ENCODE results near the gene ZNRF1. TPM values are rescaled to one million over a fixed set of nuclear protein-coding genes. Genes with fewer than 3 reads are reported as not detected.
A peak's percentile ranks its signal among the peaks of the same experiment; 100 is the strongest.
"Not testable (repeated sequence)": the region's sequence is repeated elsewhere in the genome, so short reads cannot be mapped to it uniquely, and the experiment has no call there.

Gene ZNRF1
- total RNA-seq, 1 experiment from 2014 or later, result 16.8 TPM

DNA sequence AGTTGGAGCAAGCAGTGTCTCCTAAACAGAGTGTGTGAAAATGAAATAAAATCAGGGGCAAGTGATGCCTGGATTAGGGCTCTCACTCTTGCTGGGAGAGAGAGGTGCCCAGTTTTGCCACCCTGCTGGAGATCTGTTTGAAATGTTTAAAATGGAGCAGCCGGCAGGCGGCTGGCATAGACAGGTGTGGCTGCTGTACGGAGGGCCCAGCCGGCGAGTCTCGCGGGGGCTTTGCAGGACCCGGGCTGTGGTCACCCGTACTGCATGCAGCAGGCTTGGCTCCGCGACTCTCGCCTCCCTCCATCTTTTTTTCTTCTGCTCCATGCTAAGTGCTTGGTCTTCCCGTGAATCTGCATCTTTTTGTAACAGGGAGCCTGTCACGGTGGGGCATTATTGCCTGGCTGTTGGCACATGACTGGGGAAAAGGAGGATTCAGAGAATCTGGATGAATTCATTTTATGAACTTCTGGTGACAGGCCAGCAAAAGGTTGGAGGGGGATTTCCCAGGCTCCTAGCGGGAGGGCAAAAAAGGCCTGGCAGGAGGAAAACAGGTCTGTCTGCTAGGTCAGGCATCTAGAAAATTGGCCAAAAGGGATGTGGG, 1.8 kb downstream of the ZNRF1 start:
- peak; percentile 6 for DNase-seq (ENCODE audit: low read depth)

DNA sequence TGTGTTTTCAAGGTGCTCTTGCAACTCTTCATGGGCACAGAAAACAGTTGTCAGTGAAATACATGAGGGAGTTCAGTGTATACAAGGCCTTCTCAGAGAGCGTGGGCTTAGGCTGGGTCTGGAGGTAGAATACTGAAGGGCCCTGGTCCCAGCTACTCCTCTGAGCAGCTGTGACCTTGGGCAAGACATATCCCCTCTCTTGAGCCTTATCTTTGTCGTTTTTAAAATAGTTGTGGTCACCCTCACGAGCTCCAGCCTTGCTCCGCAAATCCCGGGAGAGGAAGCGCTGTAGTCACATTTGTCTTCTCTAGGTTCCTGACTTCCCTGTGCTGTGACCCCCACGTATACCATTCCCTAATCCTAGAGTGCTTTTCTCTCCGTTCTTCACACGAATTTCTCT, 3.6 kb downstream of the ZNRF1 start:
- DNase-seq (ENCODE audit: low read depth), result no peak

DNA sequence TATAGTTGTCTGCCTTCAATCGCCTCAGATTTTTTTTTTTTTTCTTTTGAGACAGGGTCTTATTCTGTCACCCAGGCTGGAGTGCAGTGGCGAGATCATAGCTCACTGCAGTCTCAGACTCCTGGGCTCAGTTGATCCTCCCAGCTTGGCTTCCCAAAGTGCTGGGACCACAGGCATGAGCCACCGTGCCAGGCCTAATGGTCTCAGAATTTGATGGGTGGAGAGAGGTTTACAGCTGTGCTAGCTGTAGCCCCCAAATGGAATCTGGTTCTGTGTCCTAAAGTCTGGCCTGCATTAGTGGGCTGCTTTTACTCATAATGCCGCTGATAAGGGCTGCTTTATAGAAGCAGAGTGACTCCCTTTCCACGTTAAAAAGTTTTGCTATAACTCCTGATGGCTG, 5.1 kb downstream of the ZNRF1 start:
- no peak for DNase-seq (ENCODE audit: low read depth)

DNA sequence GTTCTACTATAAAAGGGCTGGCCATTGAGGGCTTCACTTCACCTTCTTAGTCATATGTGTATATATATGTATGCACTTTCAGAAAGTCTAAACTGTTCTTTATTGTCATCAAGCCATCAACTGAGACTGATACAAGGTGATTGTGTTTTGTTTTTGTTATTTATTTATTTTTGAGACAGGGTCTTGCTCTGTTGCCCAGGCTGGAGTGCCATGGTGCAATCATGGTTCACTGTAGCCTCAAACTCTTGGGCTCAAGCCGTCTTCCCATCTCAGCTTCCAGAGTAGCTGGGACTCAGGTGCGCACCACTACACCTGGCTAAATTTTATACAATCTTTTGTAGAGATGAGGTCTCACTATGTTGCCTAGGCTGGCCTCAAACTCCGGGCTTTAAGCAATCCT, 5.6 kb downstream of the ZNRF1 start:
- DNase-seq (ENCODE audit: low read depth), result no peak

DNA sequence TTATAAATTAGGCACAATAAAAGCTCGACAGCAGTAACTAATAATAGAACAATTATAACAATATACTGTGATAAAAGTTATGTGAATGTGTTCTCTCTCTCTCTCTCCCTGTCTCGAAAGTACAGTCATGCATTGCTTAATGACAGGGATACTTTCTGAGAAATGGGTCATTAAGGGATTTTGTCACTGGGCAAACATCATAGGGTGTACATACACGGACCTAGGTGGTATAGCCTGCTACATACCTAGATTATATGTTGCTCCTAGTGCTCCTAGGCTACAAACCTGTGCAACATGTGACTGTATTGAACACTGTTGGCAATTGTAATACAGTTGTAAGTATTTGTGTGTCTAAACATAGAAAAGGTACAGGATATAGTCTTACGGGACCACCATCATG, 6.9 kb downstream of the ZNRF1 start:
- no peak for DNase-seq (ENCODE audit: low read depth)

DNA sequence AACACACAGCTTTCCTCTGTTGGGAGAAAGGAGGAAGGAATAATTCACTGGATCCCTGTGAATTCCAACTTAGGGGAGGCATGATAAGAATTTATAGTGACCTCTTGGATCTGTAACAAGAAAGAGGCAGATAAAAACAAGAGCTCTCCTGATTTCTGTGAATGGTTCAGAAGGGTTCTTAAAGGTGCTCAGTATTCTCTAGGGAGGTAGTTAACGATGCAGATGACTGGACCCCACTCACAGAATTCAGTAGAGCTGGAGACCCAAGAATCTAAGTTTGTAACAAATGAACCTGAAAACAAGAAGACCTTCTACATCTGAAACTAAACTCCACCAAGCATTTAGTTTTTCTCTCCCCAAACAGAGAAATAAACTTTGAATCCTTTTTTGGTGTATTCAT, 8.6 kb downstream of the ZNRF1 start:
- no peak for DNase-seq (ENCODE audit: low read depth)

DNA sequence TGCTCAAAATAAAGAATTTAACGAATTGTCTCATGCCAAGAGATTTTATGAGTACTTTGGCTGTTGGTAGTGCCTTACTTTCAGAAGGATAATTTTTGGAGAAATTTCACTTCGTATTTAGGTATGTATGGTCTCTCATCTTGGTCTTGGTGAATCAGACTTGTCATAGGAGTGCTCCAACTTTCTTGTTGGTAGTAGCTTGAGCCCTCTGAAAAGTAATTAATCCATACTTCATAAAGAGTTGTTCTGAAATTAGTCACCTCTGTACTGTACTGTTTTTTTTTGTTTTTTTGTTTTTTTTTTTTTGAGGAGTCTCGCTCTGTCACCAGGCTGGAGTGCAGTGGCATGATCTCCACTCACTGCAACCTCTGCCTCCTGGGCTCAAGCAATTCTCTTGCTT, 11.6 kb downstream of the ZNRF1 start:
- DNase-seq (ENCODE audit: low read depth), result no peak

DNA sequence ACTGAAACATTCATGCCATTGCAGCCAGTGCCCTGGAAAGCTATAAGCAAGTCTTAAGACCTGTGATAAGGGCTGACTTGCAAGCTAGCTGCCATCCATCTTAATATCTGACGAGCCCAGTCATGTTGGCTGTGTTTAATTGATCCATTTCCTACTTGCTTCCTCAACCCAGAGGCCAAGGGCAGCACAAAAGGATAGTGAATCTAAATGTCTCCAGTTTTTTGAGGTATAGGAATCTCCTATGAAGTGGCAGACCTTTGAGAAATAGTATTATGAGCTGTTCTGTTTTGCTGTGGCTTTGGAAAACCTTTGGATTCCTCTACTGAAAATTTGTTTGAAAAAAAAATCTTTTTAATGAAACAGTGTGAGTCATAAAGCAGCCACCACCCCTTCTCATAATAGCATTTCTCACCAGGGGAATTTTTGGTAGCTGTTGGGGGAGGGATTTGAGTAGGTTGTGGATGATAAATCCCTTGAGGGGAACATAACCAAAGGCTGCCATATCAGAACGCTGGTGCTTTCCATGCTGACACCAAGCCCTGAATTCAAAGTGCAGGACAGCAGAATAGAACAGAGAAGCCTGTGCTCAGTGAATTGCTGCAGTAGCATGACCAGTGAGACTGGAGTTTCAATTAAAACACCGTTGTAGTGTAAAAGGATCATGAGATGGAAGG, 12.9 kb downstream of the ZNRF1 start:
- peak; percentile 91 for DNase-seq (ENCODE audit: low read depth)

DNA sequence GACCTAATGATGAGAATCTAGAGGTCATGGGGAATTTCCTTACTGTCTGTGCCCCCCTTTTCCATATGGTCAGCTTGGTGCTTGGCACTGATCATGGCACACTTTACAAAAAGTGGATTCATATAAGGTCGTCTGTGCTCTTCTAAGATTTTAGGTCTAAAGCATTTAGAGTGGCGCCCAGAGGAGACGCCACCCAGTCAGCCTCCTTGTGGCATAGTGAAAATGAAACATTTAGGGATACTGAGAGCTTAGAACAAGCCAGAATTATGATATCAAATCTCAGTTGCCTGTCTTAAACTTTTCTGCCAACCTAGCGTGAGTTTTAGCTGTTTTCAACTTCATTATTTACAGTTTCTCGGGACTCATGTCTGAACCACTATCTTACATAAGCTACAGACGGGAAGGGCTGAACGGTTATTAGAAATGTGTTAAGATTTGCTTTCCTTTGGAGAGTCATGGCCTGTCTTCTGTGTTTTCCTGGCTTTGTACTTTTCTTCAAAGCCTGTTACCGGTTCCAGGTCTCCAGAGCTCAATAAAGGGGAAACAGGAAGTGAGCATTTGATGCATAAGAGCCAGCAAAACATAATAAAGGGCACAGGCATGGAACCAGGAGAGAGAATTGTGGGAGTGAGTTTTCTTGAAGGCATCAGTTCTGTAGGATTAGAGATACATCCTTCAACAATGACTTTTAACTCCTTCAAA, 13.7 kb downstream of the ZNRF1 start:
- DNase-seq (ENCODE audit: low read depth), result no peak

DNA sequence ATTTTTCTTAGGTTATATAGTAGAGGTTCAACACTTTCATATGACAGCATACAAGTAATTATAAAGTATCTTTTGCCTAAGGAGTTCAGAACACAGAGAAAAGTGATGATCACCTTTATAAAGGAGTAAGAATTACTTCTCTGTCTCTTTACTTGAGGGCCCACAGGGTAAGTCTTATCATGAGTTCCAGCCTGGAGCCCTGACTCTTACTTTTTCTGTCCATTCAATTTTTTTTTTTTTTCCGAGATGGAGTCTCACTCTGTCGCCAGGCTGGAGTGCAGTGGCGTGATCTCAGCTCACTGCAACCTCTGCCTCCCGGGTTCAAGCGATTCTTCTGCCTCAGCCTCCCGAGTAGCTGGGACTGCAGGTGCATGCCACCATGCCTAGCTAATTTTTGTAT, 14.3 kb downstream of the ZNRF1 start:
- not testable (repeated sequence) for DNase-seq (ENCODE audit: low read depth)

DNA sequence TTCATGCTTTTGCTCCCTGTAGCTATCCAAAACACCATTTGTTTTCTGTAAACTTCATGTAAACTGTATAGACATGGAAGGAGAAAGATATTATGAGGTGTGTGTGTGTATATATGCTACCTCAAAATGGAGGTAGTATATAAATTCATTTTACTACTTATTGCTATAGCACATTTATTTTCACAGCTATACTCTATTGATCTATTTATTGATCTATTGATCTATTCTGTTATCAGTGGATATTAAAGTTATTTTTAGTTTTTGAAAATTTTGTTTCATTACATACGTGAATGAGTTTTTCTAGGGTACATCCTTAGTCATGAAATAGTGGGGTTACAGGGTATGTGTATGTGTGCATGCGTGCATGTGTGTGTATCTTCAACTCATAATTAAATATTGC, 15.5 kb downstream of the ZNRF1 start:
- no peak for DNase-seq (ENCODE audit: low read depth)

DNA sequence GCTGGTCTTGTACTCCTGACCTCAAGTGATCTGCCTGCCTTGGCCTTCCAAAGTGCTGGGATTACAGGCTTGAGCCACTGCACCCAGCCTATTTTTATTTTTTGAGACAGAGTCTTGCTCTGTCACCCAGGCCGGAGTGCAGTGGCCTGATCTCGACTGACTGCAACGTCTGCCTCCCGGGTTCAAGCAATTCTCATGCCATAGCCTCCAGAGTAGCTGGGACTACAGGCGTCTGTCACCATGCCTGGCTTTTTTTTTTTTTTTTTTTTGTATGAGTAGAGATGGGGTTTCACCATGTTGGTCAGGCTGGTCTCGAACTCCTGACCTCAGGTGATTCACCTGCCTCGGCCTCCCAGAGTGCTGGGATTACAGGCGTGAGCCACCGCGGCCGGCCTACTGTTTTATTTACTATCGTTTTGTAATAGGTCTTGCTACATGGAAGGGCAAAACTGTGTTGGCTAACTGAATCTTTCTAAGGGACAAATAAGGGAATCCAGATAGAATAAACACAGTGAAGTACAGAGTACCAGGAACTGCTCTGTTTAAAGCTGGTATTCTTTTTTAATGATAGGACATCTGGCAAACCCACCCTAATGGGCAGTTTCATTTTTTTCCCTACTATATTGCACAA, 17.7 kb downstream of the ZNRF1 start:
- not testable (repeated sequence) for DNase-seq (ENCODE audit: low read depth)

DNA sequence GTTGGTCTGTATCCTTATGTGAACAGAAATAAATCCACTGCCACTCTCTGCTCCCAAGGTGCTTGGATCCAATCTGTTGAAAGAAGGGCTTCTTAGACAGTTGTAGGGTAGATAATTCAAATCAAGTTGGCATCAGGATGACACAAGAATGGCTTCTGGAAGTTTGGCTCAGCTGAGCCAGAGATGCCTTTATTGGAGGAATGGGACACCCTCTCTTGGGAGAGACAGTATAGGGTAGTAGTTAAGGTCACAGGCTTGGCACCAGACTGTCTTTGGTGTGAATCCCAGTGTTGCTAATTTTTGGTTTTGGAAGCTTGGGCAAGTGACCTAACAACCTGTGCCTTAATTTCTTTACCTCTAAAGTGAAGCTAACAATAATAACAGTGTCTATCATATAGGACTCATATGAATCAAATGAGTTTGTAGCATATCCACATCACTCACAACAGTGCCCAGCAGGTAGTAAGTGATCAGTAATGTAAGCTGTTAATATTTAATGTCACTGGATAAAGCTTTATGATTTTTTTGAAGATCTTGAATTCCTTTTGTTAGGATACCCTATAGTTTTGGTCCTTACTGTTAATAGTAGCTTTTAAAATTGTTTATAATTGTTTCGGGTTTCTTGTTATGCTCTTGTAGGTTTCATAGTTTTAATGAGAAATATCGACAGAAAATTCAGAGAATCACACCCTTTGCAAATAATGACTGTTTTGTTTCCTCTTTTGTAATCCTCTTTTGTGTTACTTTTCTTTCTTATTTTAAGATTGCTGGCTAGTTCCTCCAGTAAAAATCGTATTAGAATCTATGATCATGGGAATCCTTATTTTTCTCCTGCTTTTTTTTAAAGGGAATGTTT, 19.1 kb downstream of the ZNRF1 start:
- no peak for DNase-seq (ENCODE audit: low read depth)

DNA sequence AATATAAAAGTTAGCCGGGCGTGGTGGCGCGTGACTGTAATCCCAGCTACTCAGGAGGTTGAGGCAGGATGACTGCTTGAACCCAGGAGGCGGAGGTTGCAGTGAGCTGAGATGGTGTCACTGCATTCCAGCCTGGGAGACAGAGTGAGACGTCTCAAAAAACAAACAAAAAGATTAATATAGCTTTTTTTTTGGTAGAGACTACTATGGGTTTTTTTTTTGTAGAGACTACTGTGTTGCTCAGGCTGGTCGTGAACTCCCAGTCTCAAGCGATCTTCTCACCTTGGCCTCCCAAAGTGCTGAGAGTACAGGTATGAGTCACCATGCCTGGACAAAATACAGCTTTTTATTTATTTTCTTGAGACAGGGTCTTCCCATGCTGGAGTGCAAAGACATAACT, 20.2 kb downstream of the ZNRF1 start:
- DNase-seq (ENCODE audit: low read depth), result no peak

DNA sequence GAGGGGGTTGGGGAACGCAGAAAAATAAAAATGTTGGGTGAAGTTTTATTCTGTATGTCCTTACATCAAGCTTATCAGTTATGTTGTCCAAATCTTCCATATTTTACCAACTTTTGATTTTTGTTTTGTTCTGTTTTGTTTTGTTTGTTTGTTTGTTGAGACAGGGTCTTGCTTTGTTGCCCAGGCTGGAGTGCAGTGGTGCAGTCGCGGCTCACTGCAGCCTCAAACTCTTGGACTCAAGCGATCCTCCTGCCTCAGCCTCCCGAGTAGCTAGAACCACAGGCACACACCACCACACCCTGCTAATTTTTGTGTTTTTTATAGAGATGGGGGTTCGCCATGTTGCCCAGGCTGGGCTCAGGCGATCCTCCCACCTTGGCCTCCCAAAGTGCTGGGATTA, 20.8 kb downstream of the ZNRF1 start:
- DNase-seq (ENCODE audit: low read depth), result no peak

DNA sequence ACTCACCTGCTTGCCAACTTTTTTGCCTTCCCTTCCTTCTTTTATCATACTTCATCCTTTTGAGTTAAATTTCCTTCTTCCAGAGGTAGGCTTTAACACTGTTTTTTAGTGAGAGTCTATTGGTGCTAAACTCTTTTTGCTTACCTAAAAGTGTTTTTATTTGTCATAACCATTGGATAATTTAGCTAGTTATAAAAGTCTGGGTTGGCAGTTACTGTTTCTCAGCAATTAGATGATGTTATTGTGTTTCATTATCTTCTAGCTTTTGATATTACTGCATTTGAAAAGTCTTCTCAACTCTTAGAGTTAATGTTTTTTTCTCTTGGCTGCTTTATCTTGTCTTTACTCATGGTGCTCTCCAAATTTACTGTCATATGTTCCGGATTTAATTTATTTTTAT, 22.6 kb downstream of the ZNRF1 start:
- no peak for DNase-seq (ENCODE audit: low read depth)

DNA sequence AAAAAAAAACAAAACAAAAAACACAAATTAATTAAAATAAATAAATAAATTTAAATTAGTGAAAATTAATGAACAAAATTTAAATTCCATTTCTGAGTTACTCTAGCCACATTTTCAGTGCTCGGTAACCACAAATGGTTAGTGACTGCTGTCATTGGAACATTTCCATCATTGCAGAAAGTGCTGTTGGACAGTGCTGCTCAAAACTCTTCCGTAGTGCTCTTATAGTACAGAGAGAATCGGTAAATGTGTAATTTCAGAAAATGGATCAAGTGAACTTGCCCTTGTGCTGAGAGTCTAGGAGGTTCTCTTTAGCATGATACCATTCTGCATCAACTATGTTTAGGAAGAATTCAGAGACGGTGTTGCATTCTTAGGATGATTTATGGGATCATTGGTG, 23.7 kb downstream of the ZNRF1 start:
- no peak for DNase-seq (ENCODE audit: low read depth)

DNA sequence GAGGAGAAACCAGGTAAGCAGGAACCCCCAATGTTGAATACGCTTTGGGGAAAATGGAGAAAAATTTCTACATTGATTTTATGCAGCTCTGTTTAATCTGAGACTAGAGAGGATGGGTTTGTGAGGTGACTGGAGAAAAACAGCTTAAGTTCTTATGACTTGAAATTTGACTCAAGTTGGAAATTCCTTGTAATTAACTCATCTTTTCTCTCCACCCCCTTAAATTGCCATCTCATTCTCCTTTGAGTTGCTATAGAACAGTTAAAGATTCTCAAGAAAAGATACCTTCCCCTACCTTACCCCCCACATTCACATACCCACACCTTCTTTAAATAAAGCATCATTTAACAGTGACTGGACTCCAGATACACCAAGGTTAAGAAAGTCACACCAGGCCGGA, 24.2 kb downstream of the ZNRF1 start:
- DNase-seq (ENCODE audit: low read depth), result no peak

DNA sequence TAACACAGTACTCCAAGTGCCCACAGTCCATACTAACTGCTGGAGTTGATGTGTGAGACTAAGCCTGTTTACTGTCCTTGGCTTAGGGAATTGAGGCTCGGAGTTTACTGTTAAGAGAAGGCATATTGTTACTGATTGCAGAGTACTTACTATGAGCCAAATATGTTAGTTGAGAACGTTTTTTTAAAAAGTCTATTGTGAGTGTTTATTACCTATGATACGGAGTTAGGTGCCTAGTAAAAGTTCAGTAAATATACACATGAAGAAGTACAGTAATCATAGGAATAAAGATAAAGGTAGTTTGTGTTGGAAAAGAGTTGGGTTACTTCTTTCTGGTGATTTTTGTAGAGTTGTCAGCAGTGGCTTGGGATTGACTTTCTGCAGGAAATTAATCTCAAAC, 25.4 kb downstream of the ZNRF1 start:
- DNase-seq (ENCODE audit: low read depth), result no peak

DNA sequence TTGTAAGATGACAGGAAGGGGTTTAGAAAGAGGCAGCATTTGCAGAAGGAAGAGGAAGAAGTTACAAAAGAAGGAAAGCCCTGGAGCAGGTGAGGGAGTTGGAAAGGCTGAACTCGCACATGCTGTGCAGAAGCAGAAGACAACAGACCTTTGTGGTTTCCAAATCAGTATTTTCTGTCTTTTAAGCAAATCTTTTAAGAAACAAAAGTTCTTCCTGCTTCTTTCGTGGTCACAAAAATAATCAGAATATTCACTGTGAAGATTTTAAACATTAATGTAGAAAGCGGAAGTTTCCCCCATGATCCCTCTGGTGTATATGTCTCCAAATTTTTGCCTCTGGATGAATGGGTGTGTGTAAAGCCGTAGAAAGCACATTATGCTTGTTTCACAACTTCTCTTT, 25.8 kb downstream of the ZNRF1 start:
- DNase-seq (ENCODE audit: low read depth), result no peak

DNA sequence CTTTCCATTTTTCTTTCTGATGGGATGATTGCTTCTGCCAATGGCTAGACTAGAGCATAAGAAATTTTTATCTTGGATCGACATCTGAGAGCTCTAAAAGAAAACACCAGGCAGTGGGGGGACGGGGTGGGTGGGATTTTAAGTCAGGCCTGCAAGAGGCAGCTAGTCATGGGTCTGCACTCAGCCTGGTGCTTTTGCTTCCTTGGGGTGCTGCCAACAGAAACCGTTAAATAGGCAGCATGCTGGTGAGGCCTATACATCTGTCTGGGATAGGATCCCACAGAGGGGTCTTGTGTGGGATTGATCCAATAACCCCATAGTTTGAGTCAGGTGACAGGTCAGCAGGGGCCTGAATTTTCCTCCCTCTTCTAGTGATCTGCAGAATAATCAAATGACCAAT, 26.9 kb downstream of the ZNRF1 start:
- no peak for DNase-seq (ENCODE audit: low read depth)

Measured in LHCN-M2 (cell line).